ENCODE measurements around the gene NRL.
A peak's percentile ranks its signal among the peaks of the same experiment; 100 is the strongest.

The NRL gene

DNA sequence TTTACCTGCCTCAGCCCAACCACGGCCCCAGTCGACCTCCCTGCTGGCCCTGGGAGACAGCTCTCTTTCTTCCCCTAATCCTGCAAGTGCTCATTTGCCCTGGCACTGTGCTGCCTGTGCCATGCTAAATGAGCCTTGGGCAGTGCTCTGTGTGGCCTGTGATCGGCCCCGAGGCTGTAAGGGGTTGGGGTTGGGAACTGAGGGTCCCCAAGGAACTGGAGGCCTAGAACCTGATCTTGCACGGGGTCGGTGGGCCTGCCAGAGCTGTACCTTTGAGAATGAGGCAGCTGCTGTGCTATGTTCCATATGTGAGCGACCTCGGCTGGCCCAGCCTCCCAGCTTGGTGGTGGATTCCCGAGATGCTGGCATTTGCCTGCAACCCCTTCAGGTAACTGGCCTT, 35.3 kb upstream of the NRL start:
- POLR2A ChIA-PET = interaction anchor here (0.9 to 1.4 kb wide), 2 partner anchors 11 to 12 kb away, joined by 3 to 7 read pairs; no protein-coding TSS in a partner anchor
- no peak for DNase-seq (ENCODE audit: extremely low spot score)
- CTCF ChIA-PET = interaction anchor here (0.8 to 12.0 kb wide), 4 partner anchors 13 to 60 kb away, joined by 3 to 154 read pairs (median 6); partner anchors contain the start of genes DCAF11 and IRF9
- TF ChIP-seq, protein P1, sequence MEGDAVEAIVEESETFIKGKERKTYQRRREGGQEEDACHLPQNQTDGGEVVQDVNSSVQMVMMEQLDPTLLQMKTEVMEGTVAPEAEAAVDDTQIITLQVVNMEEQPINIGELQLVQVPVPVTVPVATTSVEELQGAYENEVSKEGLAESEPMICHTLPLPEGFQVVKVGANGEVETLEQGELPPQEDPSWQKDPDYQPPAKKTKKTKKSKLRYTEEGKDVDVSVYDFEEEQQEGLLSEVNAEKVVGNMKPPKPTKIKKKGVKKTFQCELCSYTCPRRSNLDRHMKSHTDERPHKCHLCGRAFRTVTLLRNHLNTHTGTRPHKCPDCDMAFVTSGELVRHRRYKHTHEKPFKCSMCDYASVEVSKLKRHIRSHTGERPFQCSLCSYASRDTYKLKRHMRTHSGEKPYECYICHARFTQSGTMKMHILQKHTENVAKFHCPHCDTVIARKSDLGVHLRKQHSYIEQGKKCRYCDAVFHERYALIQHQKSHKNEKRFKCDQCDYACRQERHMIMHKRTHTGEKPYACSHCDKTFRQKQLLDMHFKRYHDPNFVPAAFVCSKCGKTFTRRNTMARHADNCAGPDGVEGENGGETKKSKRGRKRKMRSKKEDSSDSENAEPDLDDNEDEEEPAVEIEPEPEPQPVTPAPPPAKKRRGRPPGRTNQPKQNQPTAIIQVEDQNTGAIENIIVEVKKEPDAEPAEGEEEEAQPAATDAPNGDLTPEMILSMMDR (IDR thresholded peaks at IDR 0.05; ENCODE audit: control extremely low read depth, extremely low read depth, low read depth, missing control alignments) = no peak

DNA sequence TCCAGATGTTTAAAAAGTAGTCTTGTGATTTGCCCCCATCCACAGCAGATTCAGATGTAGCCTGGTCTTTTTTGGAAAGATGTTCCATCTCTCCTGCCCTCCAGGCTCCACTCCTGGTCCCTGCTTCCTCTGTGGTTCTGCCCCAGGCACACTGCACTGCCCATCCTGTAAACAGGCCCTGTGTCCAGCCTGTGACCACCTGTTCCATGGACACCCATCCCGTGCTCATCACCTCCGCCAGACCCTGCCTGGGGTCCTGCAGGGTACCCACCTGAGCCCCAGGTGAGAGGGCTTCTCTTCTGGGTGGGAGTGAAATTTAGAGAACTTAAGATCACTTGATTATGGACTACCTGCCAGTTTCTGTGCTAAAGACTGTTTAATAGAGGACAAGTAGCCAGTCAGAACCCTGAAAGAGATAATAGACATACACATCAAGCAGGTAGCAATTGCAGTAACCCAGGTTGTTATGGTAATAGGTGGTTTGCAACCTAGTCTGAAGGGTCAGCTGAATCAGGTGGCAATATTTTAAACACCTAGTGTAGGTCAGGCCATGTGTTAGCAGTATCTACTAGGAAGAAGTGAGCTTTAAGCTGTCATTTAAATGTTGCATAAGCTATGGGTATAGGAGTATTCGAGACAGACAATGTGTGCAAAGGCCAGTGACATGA, 34.7 kb upstream of the NRL start:
- DNase-seq (ENCODE audit: extremely low spot score) = no peak
- POLR2A ChIA-PET = interaction anchor here (0.9 kb wide), 1 partner anchor 13 kb away, joined by 3 read pairs; no protein-coding TSS in a partner anchor
- TF ChIP-seq, protein P1 (IDR thresholded peaks at IDR 0.05; ENCODE audit: control extremely low read depth, extremely low read depth, low read depth, missing control alignments) = no peak
- CTCF ChIA-PET = interaction anchor here (1.1 to 12.0 kb wide), 5 partner anchors 13 to 41 kb away, joined by 3 to 154 read pairs (median 7); partner anchors contain the start of genes DCAF11, IRF9 and NRL

- CTCF ChIA-PET = interaction anchor here (1.1 to 12.0 kb wide), 6 partner anchors 9 to 55 kb away, joined by 3 to 154 read pairs (median 12); partner anchors contain the start of genes DCAF11, IRF9 and NRL
- no peak for DNase-seq (ENCODE audit: extremely low spot score)
- POLR2A ChIA-PET = interaction anchor here (1.5 to 3.2 kb wide), 3 partner anchors 8 to 13 kb away, joined by 5 to 14 read pairs (median 12); partner anchors contain the start of genes IRF9 and PSME1
- TF ChIP-seq, protein P1 (IDR thresholded peaks at IDR 0.05; ENCODE audit: control extremely low read depth, extremely low read depth, low read depth, missing control alignments) = no peak
These were observed 33.1 kb upstream of the NRL start for GRCh38 chr14:24147761-24148428.

DNA sequence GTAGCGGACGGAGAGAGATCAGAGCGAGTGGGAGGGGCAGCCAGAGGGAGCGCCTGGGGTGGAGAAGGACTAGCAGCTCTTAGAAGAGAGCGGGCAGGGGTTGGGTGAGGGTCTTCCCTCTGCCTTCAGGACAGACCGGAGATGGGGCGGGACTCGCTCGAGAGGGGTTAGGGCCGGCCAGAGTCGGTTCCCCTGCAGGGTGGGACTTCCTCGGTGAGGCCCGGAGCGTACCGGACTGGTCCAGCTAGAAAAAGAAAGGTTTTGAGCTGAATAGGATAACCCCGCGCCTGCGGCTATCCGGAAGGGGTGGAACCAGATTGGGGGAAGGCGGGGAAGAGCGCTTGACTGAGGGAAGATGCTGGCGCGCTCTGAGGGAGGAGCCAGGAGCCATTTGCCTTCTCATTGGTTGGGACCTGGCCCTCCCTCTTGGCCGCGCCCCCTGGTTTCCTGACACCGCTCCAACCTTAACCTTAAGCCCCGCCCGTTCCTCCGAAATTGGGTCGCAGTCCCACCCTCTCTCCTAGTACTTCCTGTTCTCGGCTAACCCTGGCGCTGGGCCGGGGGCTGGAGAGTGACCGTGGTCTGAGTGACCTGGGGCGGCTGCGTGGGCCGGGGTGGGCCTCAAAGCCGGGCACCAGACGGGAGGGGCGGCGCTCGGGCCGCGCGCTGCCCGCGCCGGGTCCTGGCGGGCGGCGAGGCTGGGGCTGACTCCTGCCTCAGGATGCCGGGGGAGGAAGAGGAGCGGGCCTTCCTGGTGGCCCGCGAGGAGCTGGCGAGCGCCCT, 32.4 kb upstream of the NRL start, which contains the start of gene RNF31:
Gene RNF31, plus strand, starts transcription at position 521 of the 783 bp plus-strand sequence. Its CDS starts 201 bp downstream, at position 722.
- POLR2A ChIA-PET = interaction anchor here (0.6 to 3.2 kb wide), 11 partner anchors 9 to 52 kb away, joined by 3 to 20 read pairs (median 6); partner anchors contain the start of genes DCAF11, IRF9, NRL and PSME1
- DNase-seq (ENCODE audit: extremely low spot score) = peak; percentile 97
- TF ChIP-seq, protein P1 (IDR thresholded peaks at IDR 0.05; ENCODE audit: control extremely low read depth, extremely low read depth, low read depth, missing control alignments) = no peak
- CTCF ChIA-PET = interaction anchor here (0.8 to 12.0 kb wide), 12 partner anchors 8 to 285 kb away, joined by 3 to 154 read pairs (median 6); partner anchors contain the start of genes CIDEB, DCAF11, IRF9 and NRL

DNA sequence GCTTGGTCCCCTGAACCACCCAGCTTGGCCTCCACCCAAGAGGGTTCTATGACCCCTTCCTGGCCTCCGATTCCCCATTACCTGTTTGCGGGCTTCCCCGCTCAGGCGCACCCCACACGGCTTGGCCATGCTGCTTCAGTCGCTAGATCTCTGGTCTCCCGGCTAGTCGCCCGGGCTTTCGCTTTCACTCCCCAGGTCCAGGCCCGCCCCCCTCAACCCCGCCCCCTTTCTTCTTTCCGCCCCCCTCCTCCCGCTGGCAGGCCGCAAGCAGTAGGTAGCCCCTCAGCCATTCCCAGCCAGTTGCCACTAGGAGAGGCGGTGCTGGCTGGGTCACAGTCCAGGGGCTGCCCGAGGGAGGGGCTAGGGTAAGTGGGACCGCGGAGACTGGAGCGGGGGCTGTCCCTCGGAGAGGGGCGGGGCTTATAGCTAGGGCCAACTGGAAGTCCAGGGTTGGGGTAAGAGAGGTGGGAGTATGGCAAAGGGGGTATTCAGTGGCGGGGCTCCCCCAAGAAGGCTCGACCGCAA, 31.8 kb upstream of the NRL start, which contains the start of gene PSME2:
Gene PSME2, minus strand, starts transcription at position 158 of the 525 bp plus-strand sequence. Its CDS starts 29 bp downstream, at position 129.
- CTCF ChIA-PET = interaction anchor here (0.8 to 12.0 kb wide), 12 partner anchors 8 to 285 kb away, joined by 3 to 154 read pairs (median 6); partner anchors contain the start of genes CIDEB, DCAF11, IRF9 and NRL
- POLR2A ChIA-PET = interaction anchor here (0.7 to 3.2 kb wide), 10 partner anchors 9 to 51 kb away, joined by 3 to 20 read pairs (median 6); partner anchors contain the start of genes DCAF11, IRF9, NRL and PSME1
- peak; percentile 97 for DNase-seq (ENCODE audit: extremely low spot score)
- TF ChIP-seq, protein P1 (IDR thresholded peaks at IDR 0.05; ENCODE audit: control extremely low read depth, extremely low read depth, low read depth, missing control alignments) = no peak
